ENCODE data around the gene BATF.

BATF gene

GRCh38 chr14:75535164-75535898 is 13.1 kb downstream of the BATF start:
- peak overlapping the region; percentile 77 for H3K27ac Mint-ChIP-seq
- no peaks in the 10 kb centered on the region for H3K27me3 Mint-ChIP-seq
- H3K9me3 Mint-ChIP-seq (ENCODE audit: low read depth), result no peaks in the 10 kb centered on the region
- H3K4me3 Mint-ChIP-seq, result no peak overlapping the region
- H3K36me3 Mint-ChIP-seq, result peaks cover 16% of the 10 kb centered on the region
- peaks cover 58% of the 10 kb centered on the region for H3K4me1 Mint-ChIP-seq (ENCODE audit: low read depth)

- H3K9me3 Mint-ChIP-seq (ENCODE audit: low read depth), result no peaks in the 10 kb centered on the region
- no peak overlapping the region for H3K4me3 Mint-ChIP-seq
- peak overlapping the region; percentile 82 for H3K27ac Mint-ChIP-seq
- H3K36me3 Mint-ChIP-seq, result peaks cover 13% of the 10 kb centered on the region
- no peaks in the 10 kb centered on the region for H3K27me3 Mint-ChIP-seq
- H3K4me1 Mint-ChIP-seq (ENCODE audit: low read depth), result peaks cover 66% of the 10 kb centered on the region
These were observed 14.8 kb downstream of the BATF start for GRCh38 chr14:75537071-75537470.

DNA sequence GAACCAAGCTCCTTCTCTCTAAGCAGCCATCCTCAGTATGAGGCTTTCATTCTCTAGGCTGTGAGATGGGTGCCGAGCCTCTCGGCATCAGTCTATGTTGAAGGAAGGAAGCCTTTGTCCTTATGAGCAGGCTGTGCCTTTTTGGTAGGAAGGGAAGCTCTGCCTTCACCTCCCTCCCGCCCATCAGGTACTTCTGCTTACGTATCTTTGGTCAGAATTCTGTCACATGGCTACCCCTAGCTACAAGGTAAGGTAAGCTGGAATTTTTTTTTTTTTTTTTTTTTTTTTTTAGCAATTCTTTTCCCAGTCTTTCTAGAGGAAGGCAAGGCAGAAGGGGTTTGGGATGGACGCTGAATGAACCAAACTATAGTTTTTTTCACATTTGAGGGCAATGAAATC is 16.9 kb downstream of the BATF start:
- no peaks in the 10 kb centered on the region for H3K9me3 Mint-ChIP-seq (ENCODE audit: low read depth)
- no peaks in the 10 kb centered on the region for H3K27me3 Mint-ChIP-seq
- peaks cover 67% of the 10 kb centered on the region for H3K4me1 Mint-ChIP-seq (ENCODE audit: low read depth)
- H3K27ac Mint-ChIP-seq, result peak overlapping the region; percentile 96
- peak overlapping the region; percentile 6 for H3K4me3 Mint-ChIP-seq
- H3K36me3 Mint-ChIP-seq, result peaks cover 8% of the 10 kb centered on the region

- Mint-ChIP-seq H3K4me1 (ENCODE audit: low read depth) (peaks cover 66% of the 10 kb centered on the region), H3K36me3 (peaks cover 8% of the 10 kb centered on the region), H3K4me3 (peak overlapping the region; percentile 6), H3K9me3 (ENCODE audit: low read depth) (no peaks in the 10 kb centered on the region), H3K27ac (peak overlapping the region; percentile 96), H3K27me3 (no peaks in the 10 kb centered on the region)
These were observed 17.6 kb downstream of the BATF start for GRCh38 chr14:75539561-75540478.

GRCh38 chr14:75540479-75540851 is 18.2 kb downstream of the BATF start:
- Mint-ChIP-seq H3K36me3 (peaks cover 8% of the 10 kb centered on the region), H3K27me3 (no peaks in the 10 kb centered on the region), H3K4me1 (ENCODE audit: low read depth) (peaks cover 66% of the 10 kb centered on the region), H3K27ac (peak overlapping the region; percentile 96), H3K4me3 (peak overlapping the region; percentile 6), H3K9me3 (ENCODE audit: low read depth) (no peaks in the 10 kb centered on the region)

DNA sequence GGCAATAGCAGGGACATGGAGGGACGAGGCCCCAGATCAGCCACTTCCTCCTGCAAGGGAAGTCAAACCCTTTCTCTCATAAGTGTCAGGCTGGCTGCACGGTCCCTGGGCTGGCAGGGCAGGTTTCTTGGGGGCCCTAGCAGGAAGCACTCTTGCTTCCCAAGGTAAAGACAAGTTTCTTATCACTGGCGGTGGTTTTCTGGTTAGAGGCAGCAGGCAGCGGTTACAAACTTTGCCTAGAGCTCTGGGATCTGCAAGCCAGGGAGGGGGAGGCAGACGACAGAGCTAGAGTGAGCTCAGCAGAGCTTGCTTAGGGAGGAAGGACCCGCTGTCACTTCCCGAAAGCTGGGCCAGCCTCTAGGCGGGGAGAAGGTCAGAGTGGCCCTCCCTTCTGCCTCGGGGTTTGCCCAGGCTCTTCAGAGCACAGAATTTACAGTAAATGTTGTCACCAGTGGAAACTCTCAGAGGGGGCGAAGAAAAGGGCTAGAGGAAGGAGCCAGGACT is 20.4 kb downstream of the BATF start:
- Mint-ChIP-seq H3K27me3 (no peaks in the 10 kb centered on the region), H3K4me1 (ENCODE audit: low read depth) (peaks cover 61% of the 10 kb centered on the region), H3K27ac (peak overlapping the region; percentile 96), H3K4me3 (peak overlapping the region; percentile 74), H3K9me3 (ENCODE audit: low read depth) (no peaks in the 10 kb centered on the region), H3K36me3 (peaks cover 6% of the 10 kb centered on the region)

GRCh38 chr14:75543253-75543652 is 21.0 kb downstream of the BATF start:
- peak overlapping the region; percentile 74 for H3K4me3 Mint-ChIP-seq
- peaks cover 6% of the 10 kb centered on the region for H3K36me3 Mint-ChIP-seq
- H3K27ac Mint-ChIP-seq, result peak overlapping the region; percentile 96
- H3K27me3 Mint-ChIP-seq, result no peaks in the 10 kb centered on the region
- peaks cover 60% of the 10 kb centered on the region for H3K4me1 Mint-ChIP-seq (ENCODE audit: low read depth)
- H3K9me3 Mint-ChIP-seq (ENCODE audit: low read depth), result no peaks in the 10 kb centered on the region

DNA sequence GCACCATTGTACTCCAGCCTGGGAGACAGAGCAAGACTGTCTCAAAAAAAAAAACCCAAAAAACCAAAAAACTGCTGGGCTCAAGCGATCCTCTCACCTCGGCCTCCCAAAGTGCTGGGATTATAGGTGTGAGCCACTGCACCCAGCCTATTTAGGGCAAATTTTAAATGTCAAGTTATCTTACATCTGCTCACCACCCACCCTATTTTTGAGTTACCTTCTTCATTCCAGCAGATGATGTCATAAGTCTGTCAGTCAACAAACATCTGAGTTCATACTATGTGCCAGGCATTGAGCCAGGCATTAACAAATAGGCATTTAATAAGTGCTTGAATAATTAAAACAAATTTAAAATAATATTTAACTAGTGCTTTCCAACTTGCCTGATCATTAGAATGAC is 21.5 kb downstream of the BATF start:
- Mint-ChIP-seq H3K4me1 (ENCODE audit: low read depth) (peaks cover 60% of the 10 kb centered on the region), H3K36me3 (peaks cover 6% of the 10 kb centered on the region), H3K27ac (peak overlapping the region; percentile 96), H3K4me3 (peak overlapping the region; percentile 74), H3K9me3 (ENCODE audit: low read depth) (no peaks in the 10 kb centered on the region), H3K27me3 (no peaks in the 10 kb centered on the region)

GRCh38 chr14:75545907-75546306 is 23.6 kb downstream of the BATF start:
- H3K27ac Mint-ChIP-seq, result peak overlapping the region; percentile 28
- H3K9me3 Mint-ChIP-seq (ENCODE audit: low read depth), result no peaks in the 10 kb centered on the region
- H3K27me3 Mint-ChIP-seq, result no peaks in the 10 kb centered on the region
- peaks cover 4% of the 10 kb centered on the region for H3K36me3 Mint-ChIP-seq
- peaks cover 45% of the 10 kb centered on the region for H3K4me1 Mint-ChIP-seq (ENCODE audit: low read depth)
- H3K4me3 Mint-ChIP-seq, result no peak overlapping the region

DNA sequence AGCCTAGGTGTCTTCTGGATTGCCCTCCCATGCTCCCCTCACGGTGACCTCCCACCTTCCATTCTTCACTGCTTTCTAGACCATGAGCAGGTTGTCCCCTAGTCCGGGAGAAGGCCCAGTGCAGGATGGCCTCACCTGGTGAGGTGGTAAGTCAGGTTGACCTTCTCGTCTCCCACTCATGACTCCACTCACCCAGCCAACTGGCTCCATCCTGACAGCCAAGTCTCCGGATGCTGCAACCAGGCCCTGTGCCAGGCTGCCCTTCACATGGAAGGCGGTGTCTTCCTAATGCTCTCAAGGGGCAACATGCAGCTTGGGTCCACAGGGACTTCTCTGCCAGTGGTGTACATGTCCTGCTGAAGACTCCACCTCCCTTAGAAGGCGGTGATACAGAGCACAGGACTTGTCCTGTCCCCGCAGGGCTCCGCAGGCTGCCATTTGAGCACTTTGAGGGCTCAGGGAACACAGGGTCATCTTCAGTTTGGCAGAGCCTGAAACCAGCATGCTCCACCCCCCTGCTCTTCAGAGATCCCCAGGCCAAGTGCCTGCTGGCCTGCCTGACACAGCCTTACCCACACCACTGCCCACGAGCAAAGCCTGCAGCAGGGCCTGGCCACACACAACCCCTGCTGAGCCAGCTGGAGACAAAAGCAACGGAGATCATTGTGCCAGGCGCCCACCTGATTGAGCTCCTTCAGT is 25.4 kb downstream of the BATF start:
- H3K27ac Mint-ChIP-seq, result peak overlapping the region; percentile 58
- H3K9me3 Mint-ChIP-seq (ENCODE audit: low read depth), result no peaks in the 10 kb centered on the region
- no peaks in the 10 kb centered on the region for H3K27me3 Mint-ChIP-seq
- H3K4me3 Mint-ChIP-seq, result no peak overlapping the region
- peaks cover 27% of the 10 kb centered on the region for H3K4me1 Mint-ChIP-seq (ENCODE audit: low read depth)
- peaks cover 4% of the 10 kb centered on the region for H3K36me3 Mint-ChIP-seq

GRCh38 chr14:75548544-75548943 is 26.3 kb downstream of the BATF start:
- H3K27ac Mint-ChIP-seq, result peak overlapping the region; percentile 58
- H3K9me3 Mint-ChIP-seq (ENCODE audit: low read depth), result no peaks in the 10 kb centered on the region
- H3K36me3 Mint-ChIP-seq, result peaks cover 4% of the 10 kb centered on the region
- no peak overlapping the region for H3K4me3 Mint-ChIP-seq
- no peaks in the 10 kb centered on the region for H3K27me3 Mint-ChIP-seq
- peaks cover 20% of the 10 kb centered on the region for H3K4me1 Mint-ChIP-seq (ENCODE audit: low read depth)

- Mint-ChIP-seq H3K9me3 (ENCODE audit: low read depth) (no peaks in the 10 kb centered on the region), H3K36me3 (peaks cover 4% of the 10 kb centered on the region)
These were observed 26.9 kb downstream of the BATF start for GRCh38 chr14:75549169-75549568.

DNA sequence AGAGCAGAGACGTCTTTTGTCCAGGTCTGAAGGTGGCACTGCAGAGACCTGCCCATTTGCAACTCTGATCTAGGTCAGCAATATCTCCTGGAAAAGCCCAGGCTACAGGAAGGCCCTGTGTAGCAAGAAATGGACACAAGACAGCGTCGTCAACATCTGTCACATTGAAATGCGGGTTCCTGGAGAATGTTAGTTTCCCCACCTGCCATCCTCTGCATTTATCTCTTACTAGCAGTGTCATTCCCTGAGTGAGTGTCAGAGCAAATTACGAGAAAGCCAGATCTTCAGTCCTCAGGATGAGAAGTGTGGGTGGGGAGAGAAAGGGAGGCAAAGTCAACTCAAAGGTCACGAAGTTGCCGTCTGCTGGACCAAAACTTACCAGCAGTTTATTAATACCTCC is 28.8 kb downstream of the BATF start:
- peaks cover 12% of the 10 kb centered on the region for H3K4me1 Mint-ChIP-seq (ENCODE audit: low read depth)
- H3K36me3 Mint-ChIP-seq, result peaks cover 9% of the 10 kb centered on the region
- H3K27me3 Mint-ChIP-seq, result no peaks in the 10 kb centered on the region
- H3K9me3 Mint-ChIP-seq (ENCODE audit: low read depth), result no peaks in the 10 kb centered on the region
- no peak overlapping the region for H3K4me3 Mint-ChIP-seq
- no peak overlapping the region for H3K27ac Mint-ChIP-seq

More at GRCh38 chr14:75549169-75549568, 26.9 kb downstream of the BATF start:
- Mint-ChIP-seq H3K27ac (peak overlapping the region; percentile 72), H3K27me3 (no peaks in the 10 kb centered on the region), H3K4me3 (no peak overlapping the region), H3K4me1 (ENCODE audit: low read depth) (peaks cover 16% of the 10 kb centered on the region)

DNA sequence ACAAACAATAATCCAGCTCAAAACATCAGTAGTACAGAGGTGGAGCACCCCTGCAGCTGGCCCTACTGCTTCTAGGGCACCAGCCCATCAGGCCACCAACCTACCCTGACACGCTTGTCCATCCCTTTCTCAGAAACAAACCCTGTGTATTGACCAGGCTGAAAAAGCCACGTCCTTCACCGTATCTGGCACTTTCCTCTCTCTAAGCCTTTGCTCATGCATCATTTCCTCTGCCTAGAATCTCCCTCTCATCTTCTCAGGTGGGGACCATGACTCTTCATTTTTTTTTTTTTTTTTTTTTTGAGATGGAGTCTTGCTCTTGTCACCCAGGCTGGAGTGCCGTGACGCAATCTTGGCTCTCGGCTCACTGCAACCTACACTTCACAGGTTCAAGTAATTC is 30.9 kb downstream of the BATF start:
- H3K9me3 Mint-ChIP-seq (ENCODE audit: low read depth), result no peaks in the 10 kb centered on the region
- H3K4me3 Mint-ChIP-seq, result no peak overlapping the region
- peaks cover 9% of the 10 kb centered on the region for H3K4me1 Mint-ChIP-seq (ENCODE audit: low read depth)
- H3K27ac Mint-ChIP-seq, result no peak overlapping the region
- H3K27me3 Mint-ChIP-seq, result no peaks in the 10 kb centered on the region
- H3K36me3 Mint-ChIP-seq, result peaks cover 15% of the 10 kb centered on the region
